Measurements from ENCODE around the gene OR2W1.

OR2W1 gene, protein sequence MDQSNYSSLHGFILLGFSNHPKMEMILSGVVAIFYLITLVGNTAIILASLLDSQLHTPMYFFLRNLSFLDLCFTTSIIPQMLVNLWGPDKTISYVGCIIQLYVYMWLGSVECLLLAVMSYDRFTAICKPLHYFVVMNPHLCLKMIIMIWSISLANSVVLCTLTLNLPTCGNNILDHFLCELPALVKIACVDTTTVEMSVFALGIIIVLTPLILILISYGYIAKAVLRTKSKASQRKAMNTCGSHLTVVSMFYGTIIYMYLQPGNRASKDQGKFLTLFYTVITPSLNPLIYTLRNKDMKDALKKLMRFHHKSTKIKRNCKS

DNA sequence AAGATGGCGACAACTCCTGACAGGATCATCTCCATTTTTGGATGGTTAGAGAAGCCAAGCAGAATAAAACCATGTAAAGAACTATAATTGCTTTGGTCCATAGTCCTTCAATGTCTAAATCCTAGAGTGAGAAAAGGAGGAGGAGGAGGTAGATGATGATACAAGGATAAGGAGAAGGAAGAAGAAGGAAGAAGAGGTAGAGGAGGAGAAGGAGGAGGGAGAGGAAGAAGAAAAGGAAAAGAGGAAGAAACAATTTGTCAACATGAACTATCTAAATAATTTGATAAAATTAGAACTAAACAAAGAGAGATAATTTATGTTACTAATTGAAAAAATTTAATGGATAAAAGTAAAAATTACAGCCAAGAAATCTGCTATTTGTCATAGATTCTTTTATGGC is at the start of gene OR2W1:
OR2W1 (minus strand) TSS at position 101 of the 400 bp plus-strand sequence; CDS start at position 101, 0 bp downstream.
- no peak for DNase-seq

DNA sequence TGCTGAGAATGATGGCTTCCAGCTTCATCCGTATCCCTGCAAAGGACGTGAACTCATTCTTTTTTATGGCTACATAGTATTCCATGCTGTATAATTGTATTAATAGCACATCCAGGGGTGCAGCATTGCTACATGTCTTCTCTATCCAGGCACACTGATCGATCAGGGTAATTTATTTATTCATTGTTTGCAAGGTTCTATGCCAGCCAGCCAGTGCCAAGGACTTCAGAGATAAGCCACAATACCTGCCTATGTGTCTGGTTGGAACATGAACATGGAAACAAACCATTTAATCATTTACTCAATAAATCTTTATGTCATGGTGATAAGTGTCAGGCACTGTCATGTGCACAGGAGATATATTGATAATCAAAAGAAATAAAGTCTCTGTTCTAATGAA is 48.0 kb upstream of the OR2W1 start:
- DNase-seq: no peak

DNA sequence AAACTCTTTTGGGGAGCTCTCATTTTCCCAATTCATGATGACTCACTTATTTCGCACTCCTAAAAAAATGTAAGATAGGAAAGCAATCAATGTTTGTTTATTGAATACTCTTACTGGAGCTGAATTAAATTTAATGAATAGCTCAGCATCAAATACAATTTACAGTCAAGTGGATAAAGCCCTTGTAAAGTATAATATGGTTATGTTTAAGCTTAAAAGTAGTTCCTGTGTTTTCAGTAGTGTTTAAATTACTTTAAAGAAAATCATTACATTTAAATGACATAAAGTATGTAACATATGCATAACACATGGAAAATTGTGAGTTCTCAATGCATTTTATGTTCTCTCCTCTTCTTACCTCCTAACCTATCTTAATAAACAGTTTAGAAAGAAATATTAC is 42.2 kb upstream of the OR2W1 start, which contains the start of gene OR2B3:
OR2B3 (minus strand) TSS at position 101 of the 400 bp plus-strand sequence; CDS start at position 36, 65 bp downstream.
- no peak for DNase-seq

- no peak for DNase-seq
These were observed 37.5 kb upstream of the OR2W1 start for GRCh38 chr6:29082457-29082856.

GRCh38 chr6:29081312-29081711 is 36.3 kb upstream of the OR2W1 start:
- no peak for DNase-seq

GRCh38 chr6:29079203-29079602 is 34.2 kb upstream of the OR2W1 start:
- DNase-seq: no peak

GRCh38 chr6:29071831-29072723 is 27.1 kb upstream of the OR2W1 start:
- peak; percentile 80 for DNase-seq

- DNase-seq: no peak
These were observed 6.7 kb upstream of the OR2W1 start for GRCh38 chr6:29051680-29052079.

DNA sequence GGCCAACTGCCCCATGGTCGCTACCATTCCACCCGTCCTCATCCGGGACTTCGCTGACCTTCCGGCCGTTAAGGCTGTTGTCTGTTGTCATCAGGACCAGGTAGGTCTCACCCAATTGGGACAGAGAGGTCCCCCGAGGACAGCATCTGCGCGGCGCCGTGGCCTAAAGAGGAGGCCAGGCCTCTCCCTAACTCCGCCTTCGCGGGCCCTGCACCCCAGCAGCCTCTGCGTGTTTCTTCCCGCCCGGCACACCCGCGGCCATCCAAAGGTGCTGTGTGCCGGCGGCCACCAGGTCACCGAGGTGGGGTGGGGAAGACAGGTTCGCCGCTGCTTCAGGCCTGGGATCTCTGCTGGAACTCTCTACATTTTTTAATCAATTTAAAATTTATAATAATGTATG is 9.0 kb downstream of the OR2W1 start:
- no peak for DNase-seq

- DNase-seq: no peak
These were observed 16.2 kb downstream of the OR2W1 start for GRCh38 chr6:29028821-29029220.

- no peak for DNase-seq
These were observed 18.9 kb downstream of the OR2W1 start for GRCh38 chr6:29025927-29026585.

DNA sequence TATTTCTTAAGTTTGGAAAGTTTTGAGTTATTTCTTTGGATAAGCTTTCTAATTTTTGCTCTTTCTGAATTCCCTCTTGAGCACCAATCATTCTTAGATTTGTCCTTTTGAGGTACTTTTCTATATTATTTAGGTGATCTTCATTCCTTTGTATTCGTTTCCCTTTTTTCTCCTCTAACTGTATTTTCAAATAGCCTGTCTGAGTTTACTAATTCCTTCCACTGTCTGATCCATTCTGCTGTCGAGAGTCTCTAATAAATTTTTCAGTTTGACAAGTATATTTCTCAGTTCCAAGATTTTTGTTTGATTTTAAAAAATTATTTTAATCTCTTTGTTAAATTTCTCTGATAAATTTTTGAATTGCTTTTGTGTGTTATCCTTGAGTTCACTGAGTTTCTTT is 23.5 kb downstream of the OR2W1 start:
- DNase-seq: no peak

GRCh38 chr6:29019629-29020028 is 25.3 kb downstream of the OR2W1 start:
- no peak for DNase-seq

DNA sequence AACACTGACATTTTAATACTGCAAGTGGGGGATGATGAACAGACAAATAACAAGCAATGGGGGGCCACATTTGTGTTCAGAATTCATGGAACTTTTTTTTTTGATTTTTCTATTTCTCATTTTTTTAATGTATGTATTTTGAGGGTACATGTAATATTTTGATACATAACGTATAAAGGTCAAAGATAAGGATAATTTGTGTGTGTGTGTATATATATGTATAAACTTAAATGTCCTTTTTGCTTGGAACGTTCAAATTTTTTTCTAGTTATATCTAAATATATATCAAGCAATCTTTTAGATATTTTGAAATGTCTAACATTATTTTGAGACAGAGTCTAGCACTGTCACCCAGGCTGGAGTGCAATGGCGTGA is 27.6 kb downstream of the OR2W1 start:
- DNase-seq: no peak

DNA sequence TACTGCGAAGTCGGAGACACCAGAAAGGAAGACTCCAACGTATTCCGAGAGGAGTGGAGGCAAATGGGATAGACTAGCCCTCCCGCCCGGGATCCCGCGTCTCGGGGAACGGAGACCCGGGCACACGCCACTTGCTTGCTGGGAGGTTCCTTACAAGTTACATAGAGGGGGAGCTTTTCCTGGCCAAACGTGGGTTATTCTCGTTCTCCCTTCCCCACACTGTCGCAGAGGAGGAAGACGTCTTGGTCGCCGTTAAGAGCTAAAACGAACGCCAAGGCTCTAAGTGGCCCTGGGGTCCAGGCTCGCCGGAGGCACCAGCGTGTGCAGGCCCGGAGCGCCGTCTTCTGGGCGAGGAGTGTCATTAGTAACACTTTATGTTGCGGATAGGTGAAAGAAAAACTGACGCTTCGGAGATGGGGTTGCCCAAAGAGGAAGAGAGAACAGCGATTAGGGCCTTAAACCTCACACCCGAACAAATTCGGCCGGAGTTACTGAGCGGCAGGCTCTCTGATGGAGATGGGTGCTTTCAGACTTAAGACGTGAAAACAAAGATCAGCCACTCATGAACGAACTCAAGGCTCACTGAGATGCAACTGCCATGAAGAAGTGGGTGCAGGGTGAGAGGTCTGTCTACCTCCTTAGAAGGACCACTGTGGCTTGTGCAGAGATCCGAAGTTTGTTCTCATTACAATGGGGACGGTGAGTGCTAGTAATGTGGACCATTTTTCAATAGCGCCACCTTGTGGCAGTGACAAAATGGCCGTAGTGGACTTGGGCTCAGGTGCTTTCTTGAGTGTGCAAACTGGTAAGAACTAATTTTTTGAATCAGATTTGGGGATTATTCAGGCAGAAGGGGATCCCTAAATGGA is 28.2 kb downstream of the OR2W1 start:
- DNase-seq: peak; percentile 84

DNA sequence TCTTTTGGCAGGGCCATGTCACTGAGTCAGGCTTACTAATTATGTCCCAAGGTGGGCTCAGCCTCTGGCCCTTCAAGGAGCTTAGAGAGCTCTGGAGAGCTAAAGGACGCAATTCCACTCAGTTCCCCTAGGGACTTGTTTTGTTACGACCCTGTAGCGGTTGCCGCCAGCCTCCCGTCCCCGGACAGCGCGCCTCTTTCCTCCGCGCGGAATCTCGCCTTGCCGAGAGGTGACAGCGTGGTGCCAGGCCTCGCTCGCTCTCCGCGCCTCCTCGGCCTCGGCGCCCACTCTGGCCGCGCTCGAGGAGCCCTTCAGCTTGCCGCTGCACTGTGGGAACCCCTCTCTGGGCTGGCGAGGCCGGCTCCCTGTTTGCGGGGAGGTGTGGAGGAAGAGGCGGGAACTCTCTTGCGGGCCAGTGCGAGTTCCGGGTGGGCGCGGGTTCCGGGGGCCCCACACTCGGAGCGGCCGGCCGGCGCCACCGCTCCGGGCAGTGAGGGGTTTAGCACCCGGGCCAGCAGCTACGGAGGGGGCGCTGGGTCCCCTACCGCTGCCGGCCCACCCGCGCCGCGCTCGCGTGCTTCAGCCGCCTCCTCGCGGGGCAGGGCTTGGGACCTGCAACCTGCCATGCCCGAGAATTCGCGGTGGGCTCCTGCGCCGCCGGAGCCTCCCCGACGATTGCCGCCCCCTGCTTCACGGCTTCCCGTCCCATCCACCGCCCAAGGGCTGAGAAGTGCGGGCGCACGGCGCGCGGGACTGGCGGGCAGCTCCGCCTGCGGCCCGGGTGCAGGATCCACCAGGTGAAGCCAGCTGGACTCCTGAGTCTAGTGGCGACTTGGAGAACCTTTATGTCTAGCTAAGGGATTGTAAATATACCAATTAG is 30.0 kb downstream of the OR2W1 start:
- DNase-seq: no peak

DNA sequence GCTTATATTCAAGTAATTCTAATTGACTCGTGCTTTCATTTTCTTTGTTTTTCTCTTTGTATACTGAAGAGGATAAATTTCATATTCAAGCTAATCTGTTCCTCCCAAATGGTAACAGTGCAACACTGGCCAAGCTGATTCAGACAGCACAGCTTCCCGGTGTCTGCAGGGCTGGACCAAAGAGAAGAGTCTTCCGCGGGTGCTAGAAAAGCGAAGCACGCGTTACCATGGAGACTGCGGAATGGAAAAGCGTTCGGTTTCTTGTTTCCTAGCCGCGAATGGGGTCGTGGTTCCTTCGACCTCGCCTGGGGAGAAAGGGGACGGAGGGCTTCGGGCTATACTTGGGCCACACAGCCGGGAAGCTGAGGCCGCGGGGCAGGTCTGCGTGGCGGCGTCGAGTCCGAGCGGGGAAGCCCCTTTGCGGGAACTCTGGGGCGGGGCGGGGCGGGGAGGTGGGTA is 33.7 kb downstream of the OR2W1 start:
- DNase-seq: peak; percentile 78

GRCh38 chr6:29009358-29009757 is 35.6 kb downstream of the OR2W1 start:
- no peak for DNase-seq

- DNase-seq: no peak
These were observed 36.9 kb downstream of the OR2W1 start for GRCh38 chr6:29008089-29008488.

DNA sequence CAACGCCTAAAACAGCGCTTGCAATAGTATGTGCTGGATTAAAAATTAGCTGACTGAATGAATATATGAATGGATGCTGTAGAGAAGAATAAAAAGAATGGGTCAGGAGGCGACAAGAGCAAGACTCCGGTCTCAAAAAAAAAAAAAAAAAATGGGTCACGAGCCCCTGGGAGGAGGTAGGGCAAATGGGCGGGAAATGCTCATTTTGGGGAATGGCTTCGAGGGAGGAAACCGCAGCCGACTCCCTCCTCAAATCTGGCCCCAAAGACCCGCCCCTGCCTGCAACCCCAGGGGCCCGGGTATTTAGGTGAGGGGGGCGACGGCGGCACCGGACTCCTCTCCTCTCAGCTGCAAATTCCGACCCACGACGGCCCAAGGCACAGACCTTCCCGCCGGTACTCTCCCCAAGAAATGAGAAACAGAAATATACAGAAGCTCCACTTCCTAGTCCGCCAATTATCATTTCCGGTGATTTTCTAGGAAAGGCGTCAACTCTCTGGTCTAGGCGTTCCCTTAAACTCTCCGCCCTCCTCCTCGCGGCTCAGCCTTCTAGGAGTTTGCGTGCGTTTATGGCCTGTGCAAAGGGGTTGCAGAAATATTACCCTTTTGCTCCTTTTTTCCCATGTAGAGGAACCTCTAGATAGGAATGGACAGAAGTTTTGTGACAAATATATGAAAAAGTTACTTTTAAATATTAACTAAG is 39.6 kb downstream of the OR2W1 start, which contains the start of gene ZNF311:
ZNF311 (minus strand) TSS at position 133 of the 703 bp plus-strand sequence. CDS start 1,361 bp downstream, outside the sequence.
- no peak for DNase-seq

Measured in islet precursor cell (in vitro differentiated cells).